Inferior parietal cortex (tissue), 1 donor: ENCODE measurements around the gene RRN3.
A peak's percentile ranks its signal among the peaks of the same experiment; 100 is the strongest.
"Not testable (repeated sequence)": the region's sequence is repeated elsewhere in the genome, so short reads cannot be mapped to it uniquely, and the experiment has no call there.

ENCODE experiments used
- DNase-seq: peaks from one replicate; pipeline ENCODE4 v3.0.0-alpha.2; 2016; ENCODE audit errors: extremely low spot score

The RRN3 gene

DNA sequence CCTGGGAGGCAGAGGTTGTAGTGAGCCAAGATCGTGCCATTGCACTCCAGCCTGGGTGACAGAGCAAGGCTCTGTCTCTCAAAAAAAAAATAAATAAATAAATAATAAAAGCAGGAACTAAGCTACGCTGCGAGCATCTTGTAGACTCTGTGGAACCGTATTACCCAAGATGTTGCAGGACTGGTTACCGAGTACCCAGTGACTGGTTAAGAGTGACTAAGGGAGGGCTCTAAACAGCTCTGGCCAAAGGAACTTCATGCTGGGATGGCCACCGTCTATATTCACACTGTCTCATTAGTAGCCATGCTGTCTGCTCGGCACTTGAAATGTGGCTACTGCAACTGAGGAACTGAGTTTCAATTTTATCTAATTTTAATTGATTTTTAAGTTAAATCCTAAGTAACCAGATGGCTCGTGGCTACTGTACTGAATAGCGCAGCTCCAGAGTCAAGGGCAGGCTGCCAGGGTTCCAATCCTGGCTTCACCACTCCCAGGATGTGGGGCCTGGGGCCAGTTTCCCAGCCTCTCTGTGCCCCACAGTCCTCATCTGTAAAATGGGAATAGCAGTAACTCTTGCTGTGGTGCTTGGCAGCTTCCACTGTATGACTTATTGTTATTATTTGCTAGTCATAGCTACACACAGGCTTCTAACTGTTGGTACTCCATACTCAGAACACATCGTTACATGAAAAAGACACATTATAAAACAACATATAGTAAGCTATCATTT lies 41.2 kb downstream of the RRN3 start:
- no peak for DNase-seq

DNA sequence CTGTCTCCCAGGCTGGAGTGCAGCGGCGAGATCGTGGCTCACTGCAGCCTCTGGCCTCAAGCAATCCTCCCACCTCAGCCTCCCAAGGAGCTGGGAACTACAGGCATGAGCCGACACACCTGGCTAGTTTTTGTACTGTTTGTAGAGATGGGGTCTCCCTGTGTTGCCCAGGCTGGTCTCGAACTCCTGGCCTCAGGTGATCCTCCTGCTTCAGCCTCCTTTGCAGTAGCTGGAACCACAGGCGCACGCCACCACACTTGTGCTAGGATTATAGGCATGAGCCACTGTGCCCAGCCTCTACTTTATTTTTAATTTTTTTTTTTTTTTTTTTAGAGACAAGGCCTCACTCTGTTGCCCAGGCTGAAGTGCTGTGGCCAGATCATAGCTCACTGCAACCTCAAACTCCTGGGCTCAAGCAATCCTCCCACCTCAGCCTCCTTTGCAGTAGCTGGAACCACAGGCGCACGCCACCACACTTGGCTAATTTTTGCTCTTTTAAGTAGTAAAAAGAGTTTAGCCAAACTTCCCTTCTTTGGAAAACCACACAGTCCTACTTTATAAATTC lies 42.6 kb downstream of the RRN3 start:
- DNase-seq: no peak

DNA sequence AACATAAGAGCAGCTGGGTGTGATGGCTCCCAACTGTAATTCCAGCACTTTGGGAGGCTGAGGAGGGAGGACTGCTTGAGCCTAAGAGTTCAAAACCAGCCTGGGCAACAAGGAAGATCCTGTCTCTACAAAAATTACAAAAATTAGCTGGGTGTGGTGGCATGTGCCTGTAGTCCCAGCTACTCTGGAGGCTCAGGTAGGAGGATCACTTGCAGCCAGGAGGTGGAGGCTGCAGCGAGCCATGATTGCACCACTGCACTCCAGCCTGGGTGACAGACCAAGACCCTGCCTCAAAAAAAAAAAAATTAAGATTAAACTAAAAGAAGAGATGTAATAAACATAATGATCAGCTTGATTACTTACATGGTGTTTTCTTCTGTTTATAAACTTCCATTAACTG lies 43.6 kb downstream of the RRN3 start:
- DNase-seq: not testable (repeated sequence)

DNA sequence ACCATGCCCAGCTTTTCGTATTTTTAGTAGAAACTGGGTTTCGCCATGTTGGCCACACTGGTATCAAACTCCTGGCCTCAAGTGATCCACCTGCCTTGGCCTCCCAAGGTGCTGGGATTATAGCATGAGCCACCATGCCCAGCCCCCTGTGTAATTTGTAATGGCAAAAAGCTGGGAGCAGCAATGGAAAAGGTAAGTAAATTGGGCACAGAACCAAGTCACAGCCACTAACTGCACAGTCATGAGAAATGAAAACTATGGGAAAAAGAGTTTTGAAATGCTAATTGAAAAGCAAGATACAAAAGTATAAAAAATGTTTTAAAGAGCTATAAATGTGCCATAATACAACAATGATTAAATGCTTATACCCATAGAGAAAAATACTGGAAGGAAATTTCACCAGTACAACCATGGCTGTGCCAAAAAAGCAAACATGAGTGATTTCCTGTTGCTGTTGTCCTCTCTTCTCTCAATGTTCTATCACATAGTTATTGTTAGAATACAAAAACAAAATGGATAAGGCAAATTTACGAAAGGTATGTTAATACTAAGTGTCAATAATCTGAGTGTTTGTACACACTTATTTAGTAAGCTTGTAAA lies 44.4 kb downstream of the RRN3 start:
- DNase-seq: no peak

DNA sequence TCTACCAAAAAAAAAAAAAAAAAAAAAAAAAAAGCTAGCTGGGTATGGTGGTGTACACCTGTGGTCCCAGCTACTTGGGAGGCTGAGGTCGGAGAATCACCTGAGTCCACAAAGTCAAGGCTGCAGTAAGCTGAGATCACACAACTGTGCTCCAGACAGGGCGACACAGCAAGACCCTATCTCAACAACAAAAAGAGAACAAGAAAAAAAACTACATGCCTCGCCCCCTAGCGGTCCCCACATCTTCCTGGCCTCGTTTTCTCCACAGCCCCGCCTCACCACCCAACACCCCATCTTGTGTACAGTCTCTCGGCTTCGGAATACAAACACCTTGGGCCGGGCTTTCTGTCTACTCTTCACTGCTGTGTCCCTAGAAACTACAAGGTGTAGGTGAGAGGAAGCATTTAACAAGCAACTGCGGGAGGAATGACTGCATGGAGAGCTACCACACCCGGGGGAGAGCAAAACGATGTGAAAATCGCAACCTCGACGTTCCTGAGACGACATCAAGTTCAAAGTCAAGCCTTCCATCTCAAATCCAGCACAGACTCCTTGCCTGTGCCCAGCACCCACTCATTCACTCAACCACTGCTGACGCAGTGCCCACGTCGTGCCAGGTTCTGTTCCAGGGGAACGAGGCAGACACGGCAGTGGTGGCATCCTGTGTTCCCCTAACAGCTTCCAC lies 47.2 kb downstream of the RRN3 start:
- no peak for DNase-seq

DNA sequence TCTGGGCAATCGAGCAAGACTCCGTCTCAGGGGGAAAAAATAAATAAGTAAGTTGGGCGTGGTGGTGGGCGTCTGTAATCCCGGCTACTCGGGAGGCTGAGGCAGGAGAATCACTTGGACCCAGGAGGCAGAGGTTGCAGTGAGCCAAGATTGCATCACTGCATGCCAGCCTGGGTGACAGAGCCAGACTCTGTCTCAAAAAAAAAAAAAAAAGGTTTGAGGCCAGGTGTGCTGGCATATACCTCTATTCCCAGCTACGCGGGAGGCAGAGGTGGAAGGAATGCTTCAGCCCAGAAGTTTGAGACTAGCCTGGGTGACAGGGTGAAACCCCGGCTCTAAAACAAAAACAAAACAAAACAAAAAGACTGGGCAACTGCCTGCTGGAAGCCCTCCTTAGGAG lies 48.8 kb downstream of the RRN3 start:
- not testable (repeated sequence) for DNase-seq

DNA sequence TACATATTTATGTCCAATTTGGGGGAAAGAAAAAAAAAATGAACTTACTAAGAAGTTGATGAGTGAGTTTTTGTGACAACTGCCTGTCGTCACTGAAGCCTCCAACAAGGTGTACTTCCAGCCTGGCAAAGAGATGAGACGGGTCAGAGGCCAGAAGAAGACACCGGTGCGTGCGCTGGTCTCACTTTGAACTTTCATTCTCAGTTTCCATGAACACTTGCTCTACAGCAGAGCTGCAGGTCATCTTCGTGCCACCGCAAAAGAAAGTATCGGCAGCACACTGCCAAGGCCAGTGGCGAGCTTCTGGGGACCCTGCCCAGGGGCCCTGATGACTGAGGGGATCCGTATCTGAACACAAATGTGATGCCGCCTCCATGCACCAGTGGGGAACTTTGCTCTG lies 49.8 kb downstream of the RRN3 start:
- DNase-seq: no peak

DNA sequence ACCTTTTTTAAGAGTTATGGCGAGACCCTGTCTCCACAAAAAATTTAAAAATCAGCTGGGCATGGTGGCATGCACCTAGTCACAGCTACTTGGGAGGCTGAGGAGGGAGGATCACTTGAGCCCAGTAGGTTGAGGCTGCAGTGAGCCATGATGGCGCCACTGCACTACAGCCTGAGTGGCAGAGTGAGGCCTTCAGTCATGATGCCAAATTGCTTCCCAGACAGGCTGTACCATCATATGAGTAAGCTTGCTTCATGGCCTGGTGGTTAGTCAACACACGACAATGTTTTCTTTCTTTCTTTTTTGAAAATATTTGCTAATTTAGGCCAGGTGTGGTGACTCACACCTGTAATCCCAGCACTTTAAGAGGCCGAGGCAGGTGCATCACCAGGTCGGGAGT lies 50.7 kb downstream of the RRN3 start:
- no peak for DNase-seq

DNA sequence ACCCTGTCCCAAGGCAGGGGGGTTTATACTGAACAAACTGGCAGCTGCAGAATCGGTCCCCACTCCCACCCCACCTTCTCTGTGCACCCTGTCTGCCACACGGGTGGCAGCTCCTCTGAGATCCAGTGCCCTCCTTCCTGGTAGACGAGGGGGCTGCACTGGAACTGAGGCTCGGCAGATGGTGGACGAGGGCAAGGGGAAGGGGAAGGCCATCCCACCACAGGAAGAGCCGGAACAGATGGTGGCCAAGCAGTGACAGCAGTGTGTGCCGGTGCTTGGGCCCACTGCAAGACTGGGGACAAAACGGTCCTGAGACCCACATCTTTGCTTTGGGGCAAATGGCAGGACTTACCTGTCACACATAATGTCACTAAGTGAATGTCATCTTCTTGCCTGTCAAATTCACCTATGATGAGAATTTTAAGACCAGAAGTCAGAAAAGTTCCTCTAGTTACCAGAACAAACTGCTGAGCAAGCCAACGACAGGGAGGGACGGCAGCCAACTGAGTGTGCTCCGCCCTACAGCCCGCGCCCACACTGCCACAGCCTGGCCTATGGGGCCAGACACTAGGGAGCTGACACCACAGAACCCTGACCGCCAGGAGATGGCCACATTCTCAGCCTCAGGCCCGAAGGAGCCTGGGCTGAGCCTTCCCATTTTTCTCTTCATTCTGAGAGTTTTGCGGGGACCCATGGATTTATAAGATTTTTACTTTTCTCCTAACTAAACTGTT lies 52.6 kb downstream of the RRN3 start:
- peak; percentile 61 for DNase-seq

DNA sequence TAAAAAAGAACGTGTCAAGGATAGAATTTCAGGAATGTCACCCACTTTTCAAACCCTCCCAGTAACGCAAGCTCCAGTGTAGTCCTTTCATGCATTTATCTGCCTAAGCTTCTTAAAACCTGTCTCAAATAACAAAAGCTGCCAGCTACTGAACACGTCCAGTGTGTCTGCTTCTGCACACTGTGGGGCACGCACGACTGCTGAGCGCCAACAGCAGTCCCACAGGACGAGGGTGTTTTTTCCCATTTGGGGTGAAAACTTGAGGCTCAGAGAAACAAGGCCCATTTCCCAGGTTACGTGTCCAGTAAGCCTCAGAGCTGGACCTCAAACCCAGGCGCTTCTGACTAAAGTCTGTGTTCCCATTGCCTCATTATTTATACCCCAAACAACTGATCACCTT lies 55.4 kb downstream of the RRN3 start:
- DNase-seq: no peak

DNA sequence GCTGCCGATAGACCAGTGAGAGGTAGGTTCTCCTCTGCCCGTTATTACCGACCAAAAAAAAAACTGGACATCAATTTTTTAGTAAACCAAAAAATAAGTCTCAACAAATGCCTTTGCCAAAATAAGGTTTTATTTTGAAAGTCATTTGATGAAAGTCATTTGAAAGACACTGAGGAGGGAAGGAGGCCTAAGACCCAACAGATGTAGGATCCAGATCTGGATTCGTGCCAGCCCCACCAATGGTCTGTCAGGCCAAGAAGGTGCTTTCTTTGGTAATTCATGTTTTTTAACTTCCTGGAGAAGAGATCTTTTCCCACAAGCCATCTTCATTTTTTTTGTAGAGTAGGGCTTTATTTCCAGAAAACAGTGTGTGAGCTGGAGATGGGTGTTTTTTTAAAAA lies 56.3 kb downstream of the RRN3 start:
- no peak for DNase-seq

DNA sequence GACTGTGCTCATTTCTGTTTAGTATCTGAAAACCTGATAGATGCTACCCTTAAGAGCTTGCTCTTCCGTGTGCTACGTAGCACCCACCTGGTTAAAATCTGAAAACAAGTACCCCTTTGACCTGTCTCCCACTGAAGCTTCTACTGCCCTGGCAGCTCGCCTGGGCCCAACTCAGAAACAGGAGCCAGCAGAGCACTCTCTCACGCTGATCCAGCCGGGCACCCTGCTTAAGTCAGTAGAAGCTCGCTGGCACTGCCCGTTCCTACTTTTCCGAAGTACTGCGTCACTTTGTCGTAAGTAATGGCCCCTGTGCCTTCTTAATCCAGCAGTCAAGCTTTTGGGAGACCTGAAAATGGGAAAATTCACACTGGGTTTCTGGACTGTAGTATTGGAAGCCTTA lies 57.1 kb downstream of the RRN3 start:
- no peak for DNase-seq

DNA sequence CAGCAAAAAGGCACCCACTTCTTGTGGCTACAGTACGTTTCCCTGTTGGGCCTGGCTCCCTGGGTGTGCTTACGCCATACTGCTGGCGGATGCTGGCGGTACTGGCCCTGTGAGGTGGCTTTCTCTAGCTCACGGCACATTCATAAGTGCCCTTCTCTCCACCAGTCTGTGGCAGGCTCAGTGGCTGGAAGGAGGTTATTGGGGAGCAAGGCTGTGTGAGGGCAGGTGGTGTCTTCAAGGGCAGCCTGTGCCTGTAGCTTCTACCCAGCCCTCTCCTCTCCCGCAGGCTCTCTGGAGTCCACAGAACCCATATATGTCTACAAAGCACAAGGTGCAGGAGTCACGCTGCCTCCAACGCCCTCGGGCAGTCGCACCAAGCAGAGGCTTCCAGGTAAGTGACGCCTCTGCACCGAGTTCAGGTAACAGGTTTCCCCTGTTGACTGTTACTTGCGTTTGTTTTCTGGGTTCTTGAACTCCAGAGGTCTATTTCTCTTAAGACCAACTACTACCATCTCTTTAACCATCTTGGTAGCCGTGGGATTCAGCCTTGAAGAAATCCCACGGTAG lies 58.8 kb downstream of the RRN3 start:
- no peak for DNase-seq

DNA sequence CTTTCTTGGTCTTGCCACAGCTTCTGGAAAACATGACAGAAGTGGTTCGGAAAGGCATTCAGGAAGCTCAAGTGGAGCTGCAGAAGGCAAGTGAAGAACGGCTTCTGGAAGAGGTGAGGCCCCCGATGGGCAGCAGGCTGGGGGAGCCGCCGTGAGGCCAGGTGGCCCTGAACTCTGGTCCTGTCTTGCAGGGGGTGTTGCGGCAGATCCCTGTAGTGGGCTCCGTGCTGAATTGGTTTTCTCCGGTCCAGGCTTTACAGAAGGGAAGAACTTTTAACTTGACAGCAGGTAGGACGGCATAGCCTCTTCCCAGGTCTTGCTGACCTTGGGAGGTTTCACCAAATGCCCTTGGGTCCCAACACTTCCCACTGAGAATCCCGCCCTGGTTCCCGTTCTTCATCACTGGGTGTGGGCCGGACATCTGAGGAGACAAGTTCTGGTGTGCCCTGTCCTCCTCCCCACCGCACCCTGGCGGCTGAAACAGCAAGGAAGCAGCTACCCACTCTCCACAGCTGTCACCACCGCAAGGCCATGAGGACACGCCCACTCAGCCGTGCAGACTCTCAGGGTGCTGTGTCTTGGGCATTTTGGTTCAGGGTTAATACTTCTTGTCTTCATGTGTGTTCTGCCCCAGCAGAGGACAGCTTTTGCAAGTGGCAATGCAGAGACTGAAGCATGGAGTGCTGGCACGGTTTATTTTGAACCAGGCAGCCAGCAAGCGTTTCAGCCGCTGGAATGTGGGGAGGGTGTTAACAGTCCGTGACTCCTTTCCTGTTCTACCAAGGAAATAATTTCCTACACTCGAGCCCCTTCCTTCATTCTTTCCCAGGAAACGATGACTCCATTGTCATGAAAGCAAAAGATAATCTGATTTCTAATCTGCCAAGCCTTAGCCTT lies 59.6 kb downstream of the RRN3 start:
- no peak for DNase-seq

DNA sequence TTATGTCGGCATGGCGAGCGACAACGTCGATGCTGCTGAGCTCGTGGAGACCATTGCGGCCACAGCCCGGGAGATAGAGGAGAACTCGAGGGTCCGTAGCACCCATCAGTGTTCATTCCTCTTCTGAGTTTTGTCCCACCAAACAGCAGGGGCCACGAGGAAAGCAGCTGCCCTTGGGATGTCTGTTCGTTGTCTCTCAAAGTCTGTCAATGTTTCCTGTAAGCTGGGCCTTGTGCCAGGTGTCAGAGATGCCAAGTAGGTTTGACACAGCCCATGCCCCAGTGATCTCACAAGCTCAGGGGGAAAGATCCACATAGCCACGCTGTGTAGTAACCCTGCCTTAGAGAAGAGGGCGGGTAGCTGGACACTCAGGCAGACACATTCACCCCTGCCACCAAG lies 60.8 kb downstream of the RRN3 start:
- DNase-seq: no peak

DNA sequence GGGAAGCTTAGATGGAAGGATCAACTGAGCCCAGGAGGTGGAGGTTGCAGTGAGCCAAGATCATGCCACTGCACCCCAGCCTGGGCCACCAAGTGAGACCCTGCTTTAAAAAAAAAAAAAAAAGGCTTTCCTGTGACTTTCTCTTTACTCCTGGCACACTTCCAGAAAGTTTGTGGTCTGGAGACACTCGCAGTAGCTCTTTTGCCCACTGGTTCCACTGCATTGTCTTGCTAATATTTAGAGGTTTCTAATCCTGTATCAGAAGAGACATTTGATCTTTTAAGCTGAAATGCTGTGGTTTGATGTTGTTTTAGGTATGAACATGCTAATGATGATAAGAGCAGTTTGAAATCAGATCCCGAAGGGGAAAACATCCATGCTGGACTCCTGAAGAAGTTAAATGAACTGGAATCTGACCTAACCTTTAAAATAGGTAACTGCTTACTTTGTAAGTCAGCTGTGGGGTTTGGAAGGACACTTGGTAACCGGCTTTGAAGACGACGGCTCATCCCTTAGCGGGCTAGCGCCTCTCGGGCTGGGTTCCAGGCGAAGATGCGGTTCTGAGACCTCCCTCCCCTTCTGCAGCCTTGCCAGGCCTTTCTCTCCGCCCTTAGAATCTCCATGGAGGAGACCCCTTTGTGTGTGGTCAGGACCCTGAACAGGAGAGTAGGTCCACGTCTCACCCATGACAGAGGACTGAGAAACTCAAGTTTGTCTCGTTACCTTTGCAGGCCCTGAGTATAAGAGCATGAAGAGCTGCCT lies 61.3 kb downstream of the RRN3 start:
- DNase-seq: no peak

DNA sequence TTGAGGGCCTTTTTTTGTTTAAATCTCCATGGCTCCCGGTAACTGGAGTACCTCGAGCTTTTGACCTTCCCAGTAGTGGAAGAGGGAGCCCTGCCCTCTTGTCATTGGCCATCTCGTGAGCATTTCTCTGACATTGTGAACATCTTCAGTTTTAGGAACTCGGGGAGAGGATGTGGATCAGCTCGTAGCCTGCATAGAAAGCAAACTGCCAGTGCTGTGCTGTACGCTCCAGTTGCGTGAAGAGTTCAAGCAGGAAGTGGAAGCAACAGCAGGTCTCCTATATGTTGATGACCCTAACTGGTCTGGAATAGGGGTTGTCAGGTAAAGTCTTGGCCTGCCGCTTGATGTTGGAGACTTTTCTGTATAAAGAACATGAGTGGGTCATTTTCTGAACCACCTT lies 62.5 kb downstream of the RRN3 start:
- no peak for DNase-seq

DNA sequence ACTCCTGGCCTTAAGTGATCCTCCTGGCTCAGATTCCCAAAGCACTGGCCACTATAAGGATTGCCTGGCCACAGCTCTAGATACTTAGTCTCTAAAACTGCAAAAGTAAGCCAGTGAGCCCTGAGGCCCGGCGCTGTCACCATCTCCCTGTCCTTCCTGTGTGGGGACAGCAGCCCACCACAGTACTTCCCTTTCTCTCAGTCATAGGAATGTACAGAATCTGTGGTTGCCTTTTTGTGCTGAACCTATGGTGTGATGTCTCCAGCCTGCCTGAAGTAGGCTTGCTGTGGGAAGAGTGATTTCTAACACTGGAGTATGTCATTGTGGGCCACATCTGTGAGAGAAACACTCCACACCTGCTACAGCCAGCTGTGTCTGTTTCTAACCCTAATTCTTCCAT lies 62.9 kb downstream of the RRN3 start:
- DNase-seq: no peak

DNA sequence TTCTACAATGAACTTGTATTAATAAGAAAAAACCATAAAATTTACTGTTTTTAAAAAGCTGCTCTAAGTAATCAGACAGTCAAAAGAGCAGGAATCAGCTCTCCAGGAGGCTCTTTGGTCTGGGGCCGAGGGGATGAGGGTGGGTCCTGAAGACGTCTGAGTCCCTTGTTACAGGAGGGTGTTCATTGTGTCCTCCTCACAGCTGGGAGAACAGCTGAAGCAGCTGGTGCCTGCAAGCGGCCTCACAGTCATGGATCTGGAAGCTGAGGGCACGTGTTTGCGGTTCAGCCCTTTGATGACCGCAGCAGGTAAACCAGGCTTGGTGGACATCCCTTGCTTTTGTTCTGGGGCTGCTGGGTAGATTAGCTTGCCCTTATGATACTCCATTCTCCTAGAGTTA lies 64.3 kb downstream of the RRN3 start:
- not testable (repeated sequence) for DNase-seq
